SIG-M5 (cell line): ENCODE measurements around the gene ABLIM1.

Source experiments
- DNase-seq: peaks from one replicate; lab custom pipeline; 2025; lab: John Stamatoyannopoulos, UW

Gene ABLIM1

GRCh38 chr10:114517368-114518250 is 140.5 kb downstream of the ABLIM1 start:
- no peak for DNase-seq

- no peak for DNase-seq
Observed at GRCh38 chr10:114516356-114516755, 141.7 kb downstream of the ABLIM1 start.

DNA sequence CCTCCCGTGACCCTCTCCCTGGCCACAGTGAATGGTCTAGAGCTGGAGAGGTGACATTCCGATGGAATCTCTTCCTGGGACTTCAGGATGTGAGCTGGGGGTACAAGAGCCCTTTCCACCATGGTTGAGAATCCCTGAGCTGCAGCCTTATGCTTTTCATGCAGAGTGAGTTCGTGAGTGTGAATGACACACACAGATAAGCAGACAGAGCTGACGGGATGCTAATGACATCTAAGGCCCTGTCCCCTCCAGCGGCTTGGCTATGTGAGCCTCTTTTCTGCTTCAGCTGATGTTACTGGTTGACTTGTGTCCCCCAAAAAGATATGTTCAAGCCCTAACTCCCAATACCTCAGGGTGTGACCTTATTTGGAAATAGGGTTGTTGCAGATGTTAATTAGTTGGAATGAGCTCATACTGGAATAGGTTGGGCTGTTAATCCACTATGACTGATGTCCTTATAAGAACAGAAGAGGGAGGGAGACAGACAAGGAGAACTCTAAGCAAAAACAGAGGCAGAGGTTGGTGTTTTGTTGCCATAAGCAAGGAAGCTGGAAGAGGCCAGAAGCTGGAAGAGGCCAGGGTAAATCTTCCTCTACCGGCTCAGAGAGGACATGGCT is 142.7 kb downstream of the ABLIM1 start:
- DNase-seq = no peak

DNA sequence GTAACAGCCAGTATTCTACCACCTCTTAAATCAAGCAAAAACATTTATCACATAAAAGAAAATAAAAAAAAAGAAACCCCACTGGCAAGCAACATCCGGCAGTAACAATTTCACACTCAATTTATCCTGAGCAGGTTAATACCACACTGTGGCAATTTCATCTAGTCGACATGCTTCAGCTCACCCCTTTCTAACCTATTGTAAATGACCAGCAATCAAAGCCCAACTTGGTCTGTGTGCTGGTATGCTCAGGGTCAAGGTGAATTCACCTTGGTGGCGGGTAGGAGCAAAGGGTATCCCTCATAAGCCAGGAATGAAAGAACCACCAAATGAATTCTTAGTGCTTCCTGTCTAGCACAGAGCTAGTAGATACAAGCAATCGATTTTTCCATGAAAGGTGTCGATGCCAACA is 144.7 kb downstream of the ABLIM1 start:
- DNase-seq = no peak

- no peak for DNase-seq
Observed at GRCh38 chr10:114511881-114512280, 146.2 kb downstream of the ABLIM1 start.

- DNase-seq = no peak
Observed at GRCh38 chr10:114508376-114508775, 149.7 kb downstream of the ABLIM1 start.

DNA sequence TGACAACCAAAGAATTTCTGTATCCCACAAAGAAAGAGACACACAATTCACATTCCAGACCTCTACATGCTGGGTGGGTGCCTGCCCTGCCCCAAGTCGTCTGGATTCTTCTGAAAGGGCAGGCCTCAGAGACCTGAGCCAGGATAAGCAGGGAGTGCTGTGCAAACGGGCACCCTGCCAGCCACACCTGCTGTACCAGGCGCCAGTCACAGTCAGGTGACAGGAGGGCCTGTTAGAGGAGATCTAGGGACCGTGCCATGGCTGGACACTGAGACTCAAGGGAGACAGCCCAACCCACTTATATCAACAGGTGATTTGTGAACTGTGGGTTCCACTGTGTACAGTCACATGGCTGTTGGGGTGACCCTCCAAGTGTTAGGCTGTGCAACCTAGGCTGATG is 150.6 kb downstream of the ABLIM1 start:
- DNase-seq = no peak

- DNase-seq = no peak
Observed at GRCh38 chr10:114506871-114507385, 151.1 kb downstream of the ABLIM1 start.

DNA sequence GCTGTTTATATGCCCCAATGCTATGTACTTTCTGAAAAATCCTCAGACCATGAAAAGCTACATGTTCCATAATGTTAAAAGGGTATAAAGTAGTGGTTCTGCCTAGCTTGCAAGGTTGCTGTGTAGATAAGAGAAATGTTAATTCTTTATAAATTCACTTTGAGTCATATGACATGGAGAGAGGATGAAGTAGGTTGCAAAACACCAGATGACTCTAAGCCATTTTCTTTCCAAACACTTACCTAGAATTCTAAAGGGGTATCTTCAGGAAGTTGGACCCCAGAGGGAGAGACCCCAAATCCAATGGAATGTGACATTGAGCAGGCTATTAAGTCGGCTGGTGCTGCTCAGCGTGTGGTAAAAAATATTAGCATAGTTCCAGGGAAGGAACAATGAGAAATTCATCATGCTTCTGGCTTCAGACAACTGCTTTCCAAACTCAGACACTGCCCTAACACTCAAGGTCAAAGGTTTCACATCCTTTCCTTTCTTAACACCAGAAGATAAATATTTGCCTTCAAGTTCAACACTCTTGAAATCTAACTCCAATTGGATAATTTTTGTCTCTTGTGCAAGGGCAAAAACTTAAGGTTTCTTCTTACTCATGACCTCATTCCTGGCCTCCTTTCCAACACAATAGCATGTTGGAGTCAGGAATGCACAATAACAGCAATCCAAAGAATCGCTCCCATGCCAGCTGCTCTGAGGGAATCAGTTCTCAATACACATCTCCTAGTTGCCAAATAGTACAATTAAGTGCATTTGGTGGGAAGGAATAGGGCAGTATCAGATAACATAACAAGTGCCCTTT is 153.1 kb downstream of the ABLIM1 start:
- DNase-seq = no peak

- DNase-seq = no peak
Observed at GRCh38 chr10:114502074-114502473, 156.0 kb downstream of the ABLIM1 start.

DNA sequence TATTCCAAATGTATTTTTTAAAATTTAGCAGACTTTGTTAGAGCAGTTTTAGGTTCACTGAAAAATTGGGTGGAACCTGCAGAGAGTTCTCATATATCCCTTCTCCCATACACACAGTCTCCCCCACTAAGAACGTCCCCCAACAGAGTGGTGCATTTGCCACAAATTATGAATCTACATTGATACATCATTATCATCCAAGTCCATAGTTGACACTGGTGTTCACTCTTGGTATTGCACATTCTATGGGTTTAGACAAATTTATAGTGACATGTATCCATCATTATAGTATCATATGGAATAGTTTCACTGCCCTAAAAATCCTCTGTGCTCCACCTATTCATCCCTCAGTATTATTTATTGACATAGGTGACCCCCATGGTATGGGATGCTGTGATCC is 156.4 kb downstream of the ABLIM1 start:
- DNase-seq = no peak

- no peak for DNase-seq
Observed at GRCh38 chr10:114500643-114501042, 157.4 kb downstream of the ABLIM1 start.

- no peak for DNase-seq
Observed at GRCh38 chr10:114499630-114500190, 158.4 kb downstream of the ABLIM1 start.

GRCh38 chr10:114499116-114499515 is 159.0 kb downstream of the ABLIM1 start:
- DNase-seq = no peak

GRCh38 chr10:114498413-114499111 is 159.5 kb downstream of the ABLIM1 start:
- no peak for DNase-seq

DNA sequence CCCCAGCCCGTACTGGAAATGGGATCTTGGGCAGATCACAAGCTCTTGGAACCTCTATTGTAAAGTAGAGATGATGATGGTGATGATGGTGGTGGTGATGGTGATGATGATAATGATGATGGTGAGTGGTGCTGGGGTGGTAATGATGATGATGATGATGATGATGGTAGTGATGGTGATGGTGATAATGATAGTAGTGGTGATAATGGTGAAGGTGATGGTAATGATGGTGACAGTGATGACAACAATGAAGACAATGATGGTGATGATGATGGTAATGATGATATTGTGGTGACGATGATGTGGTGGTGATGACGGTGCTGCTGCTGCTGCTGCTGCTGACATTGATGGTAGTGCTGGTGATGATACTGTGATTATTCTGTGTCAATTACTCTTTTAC is 162.8 kb downstream of the ABLIM1 start:
- DNase-seq = no peak

GRCh38 chr10:114492351-114493037 is 165.6 kb downstream of the ABLIM1 start:
- DNase-seq = no peak

DNA sequence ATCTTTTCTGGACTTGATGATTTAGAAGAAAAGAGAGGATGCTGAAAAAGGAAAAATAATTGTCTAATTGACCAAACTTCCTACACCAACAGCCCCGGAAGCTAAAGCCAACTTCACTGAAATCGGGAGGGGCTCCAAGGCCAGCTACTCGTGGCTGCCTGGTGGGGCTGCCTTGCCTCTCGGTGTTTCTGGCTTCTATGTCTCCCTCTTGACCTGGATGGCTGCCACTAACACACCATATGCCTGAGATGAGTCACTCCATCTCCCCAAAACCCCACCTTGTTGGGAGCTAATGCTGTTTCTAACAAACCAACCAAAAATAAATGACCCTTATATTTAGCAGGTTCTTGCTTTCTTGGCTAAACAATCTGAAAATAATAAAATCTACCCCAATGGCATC is 166.1 kb downstream of the ABLIM1 start:
- DNase-seq = no peak

DNA sequence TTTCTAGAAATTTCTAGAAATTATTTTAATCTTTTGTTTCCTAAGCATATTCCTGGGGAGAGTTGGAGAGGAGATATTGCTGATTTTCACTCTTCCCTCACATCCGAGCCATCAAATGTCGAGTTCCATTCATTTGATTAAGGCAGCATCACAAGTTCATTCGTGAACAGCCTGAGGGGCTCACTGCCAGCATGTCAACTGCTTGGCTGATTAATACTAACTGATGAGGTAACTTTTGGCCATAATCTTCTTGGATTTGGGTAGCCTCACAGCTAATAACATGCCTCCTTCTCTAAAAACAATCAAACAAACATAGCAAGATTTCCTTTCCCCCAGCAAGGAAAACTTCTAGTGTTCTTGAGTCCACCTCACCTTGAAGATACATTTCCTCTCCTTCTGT is 166.7 kb downstream of the ABLIM1 start:
- no peak for DNase-seq

DNA sequence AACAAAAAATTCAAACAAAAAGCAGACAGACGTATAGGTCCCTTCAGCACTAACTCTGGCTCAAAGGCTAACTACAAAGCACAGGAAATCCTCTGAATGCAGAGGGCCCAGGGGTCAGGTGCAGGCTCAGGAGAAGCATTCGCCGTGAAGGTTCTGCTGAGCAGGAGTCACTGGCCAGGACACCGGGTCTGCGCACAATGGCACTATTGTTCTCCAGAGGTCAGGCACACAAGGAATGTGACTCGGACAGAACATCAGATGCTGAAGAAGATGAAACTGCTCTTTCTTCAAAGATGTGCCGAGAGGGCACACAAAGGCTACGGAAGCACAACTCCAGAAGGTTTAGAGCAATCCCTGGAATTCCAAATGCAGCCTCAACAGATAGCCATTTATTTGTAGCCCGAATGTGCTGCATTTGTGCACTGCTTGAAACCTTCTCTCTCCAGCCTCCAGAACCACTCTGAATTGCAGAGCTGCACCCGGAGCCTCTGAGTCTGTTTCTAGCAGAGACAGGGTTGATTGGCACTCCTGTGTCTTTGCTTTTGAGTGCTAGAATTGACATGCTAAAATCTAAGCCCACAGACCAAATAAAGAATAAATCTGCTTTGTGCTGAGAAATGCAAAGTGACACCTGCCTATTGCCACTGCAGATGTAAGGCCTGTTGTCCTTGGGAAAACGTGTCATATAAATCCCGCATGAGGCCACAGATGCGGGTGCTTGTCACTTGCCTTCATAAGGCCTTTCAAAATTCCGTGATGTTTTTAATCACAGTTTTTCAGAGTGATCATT is 168.4 kb downstream of the ABLIM1 start:
- no peak for DNase-seq
